Epithelial cell of proximal tubule (primary cell): ENCODE results near the gene LIX1L. TPM values are rescaled to one million over a fixed set of nuclear protein-coding genes. Genes with fewer than 3 reads are reported as not detected.
A peak's percentile ranks its signal among the peaks of the same experiment; 100 is the strongest.

Experiments used
- DNase-seq: peaks from one replicate; pipeline ENCODE4 v3.0.0-alpha.2; 2011; ENCODE audit warnings: low read depth
- H3K4me3 ChIP-seq: 2 replicates; pipeline ENCODE4 v1.5.1; 2011; ENCODE audit warnings: low read depth, mild to moderate bottlenecking, low read length
- total RNA-seq: library from RNA; depleted of rRNA; stranded (reverse); fragments of >200 nt; gene quantifications from 2 replicates; pipeline ENCODE4 v1.2.3, GENCODE V29; 2015
- TF ChIP-seq, protein P1 (sequence below): conservative IDR thresholded peaks from 2 replicates; pipeline ENCODE4 v1.5.1; 2012; ENCODE audit warnings: low read depth, mild to moderate bottlenecking, low read length

The LIX1L gene
- total RNA-seq, 1 donor from 2014 or later = 32.5 TPM

DNA sequence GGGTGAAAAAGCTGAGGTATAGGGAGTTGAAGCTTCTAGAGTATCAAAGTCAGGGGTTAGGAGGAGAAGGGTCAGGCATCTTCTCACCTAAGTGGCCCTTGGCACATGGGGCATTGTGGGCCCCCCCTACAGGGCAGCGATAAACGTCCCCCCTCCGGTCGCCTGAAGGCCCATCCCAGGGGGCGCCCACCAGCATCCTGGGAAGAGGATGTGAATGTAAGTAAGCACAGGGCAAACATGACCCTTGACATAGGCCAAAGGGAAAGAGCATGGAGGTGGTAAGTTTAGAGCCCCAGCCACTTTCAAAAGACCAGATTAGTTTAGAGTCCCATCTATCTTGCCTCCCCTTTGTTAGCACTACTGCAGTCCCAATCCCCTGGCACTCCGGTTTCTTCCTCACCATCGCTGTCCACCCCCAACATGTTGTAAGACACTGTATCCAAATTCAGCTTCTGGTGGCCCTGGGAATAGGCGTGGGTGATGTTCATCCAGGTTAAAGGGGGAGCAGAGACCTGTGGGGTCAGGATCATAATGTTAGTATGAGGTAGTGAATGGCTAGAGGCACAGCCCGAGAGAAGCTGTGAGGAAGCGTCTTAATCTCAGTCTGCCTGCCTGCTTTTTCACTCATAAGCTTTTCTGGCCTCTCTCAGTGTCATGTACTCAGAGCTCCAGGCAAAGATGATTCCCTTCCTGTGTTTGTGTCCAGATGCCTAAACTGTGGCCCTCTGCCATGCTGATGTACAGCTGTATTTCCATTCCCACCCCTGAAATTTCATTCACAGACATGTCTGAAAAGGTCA lies 50.7 kb downstream of the LIX1L start:
- no peak overlapping the region for H3K4me3 ChIP-seq
- TF ChIP-seq, protein P1, sequence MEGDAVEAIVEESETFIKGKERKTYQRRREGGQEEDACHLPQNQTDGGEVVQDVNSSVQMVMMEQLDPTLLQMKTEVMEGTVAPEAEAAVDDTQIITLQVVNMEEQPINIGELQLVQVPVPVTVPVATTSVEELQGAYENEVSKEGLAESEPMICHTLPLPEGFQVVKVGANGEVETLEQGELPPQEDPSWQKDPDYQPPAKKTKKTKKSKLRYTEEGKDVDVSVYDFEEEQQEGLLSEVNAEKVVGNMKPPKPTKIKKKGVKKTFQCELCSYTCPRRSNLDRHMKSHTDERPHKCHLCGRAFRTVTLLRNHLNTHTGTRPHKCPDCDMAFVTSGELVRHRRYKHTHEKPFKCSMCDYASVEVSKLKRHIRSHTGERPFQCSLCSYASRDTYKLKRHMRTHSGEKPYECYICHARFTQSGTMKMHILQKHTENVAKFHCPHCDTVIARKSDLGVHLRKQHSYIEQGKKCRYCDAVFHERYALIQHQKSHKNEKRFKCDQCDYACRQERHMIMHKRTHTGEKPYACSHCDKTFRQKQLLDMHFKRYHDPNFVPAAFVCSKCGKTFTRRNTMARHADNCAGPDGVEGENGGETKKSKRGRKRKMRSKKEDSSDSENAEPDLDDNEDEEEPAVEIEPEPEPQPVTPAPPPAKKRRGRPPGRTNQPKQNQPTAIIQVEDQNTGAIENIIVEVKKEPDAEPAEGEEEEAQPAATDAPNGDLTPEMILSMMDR = no peak
- DNase-seq = no peak

DNA sequence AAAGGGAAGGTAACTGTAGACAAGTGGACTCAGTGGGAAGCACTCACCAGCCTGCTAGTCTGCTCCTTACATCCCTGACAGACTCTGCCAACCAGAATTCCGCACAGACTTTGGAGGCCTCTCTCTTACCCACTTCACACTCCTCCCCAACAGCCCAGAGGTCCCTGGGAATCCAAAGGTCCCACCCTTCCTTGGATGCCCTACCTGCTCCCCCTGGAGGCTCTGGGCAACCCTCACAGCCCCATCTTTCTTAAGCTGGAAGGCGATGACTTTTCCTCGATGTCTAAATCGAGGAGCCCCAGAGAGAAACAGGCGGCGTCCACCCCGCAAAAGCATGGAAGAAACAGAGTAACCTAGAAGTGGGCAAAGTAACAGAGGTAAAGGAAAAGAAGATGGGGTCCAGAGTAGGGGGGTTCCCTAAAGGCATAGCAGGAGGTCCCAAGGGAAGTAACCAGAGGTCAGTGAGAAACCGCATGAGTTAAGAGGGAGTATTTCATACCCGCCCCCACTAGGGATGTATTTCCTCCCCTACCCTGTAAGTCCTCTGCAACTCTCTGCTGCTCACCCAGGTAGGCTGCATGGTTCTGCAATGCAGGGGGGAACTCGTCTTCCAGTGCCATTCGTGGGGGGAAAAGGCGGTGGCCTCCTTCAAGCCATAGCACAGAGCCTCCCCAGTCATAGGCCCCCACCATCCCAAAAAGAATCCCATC lies 56.4 kb downstream of the LIX1L start:
- TF ChIP-seq, protein P1 = peak; percentile 16
- no peak for DNase-seq
- no peak overlapping the region for H3K4me3 ChIP-seq

DNA sequence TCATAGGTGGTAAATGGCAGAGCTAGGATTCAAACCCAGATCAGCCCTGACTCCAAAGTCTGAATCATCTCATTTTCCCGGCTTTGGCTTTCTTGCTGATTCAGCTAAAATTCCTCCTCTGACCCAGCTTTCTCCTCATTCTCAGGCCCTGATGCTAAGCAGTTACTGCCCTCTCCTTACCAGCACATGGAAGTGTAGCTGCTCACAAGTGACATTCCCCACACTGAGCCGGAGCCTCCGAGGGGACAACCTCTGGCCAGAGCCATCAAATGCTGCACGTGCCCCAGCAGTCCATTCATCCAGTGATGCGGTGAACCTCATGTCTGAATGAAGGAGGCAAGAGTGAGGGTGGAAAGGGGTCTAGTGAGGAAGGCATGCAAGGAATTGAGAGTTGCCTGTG lies 59.1 kb downstream of the LIX1L start:
- H3K4me3 ChIP-seq = no peak overlapping the region
- TF ChIP-seq, protein P1 = no peak
- no peak for DNase-seq

DNA sequence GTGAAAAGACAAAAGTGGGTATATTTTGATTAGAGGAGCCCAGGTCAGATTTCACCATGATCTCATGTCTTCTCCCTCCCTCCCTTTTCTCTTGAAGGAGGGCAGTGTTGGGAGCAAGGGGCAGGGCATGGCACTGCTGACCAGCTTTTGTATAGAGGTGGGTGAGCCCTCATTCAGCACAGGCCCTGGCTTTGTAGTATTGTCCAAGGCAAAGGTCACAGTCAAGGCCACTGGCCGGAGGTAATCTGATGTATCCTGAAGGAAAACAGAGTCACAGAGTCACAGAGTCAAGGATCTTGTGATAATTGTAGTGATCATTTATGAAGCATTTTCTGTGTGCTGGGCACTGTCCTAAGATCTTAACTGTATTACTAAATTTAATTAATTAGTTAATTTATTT lies 59.8 kb downstream of the LIX1L start:
- TF ChIP-seq, protein P1 = no peak
- DNase-seq = no peak

DNA sequence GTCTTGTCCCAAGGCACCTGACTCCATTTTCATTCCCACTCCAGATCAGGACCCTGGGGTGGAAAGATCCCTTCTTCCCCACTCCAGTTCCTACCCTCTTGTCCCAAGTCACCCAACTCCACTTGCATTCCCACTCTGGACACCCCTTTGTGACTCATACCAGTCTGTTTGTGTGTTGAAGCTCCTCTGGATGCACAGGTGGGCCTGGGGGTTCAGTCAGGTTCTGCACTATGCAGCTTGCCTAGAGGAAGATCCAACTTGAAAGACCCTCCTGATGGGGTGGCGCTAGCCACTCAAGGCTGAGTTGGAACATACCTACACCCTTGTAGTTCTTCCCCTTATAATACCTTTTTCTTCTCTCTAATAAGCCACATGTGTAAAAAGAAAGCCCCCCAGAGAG lies 62.3 kb downstream of the LIX1L start:
- TF ChIP-seq, protein P1 = no peak
- no peak overlapping the region for H3K4me3 ChIP-seq
- no peak for DNase-seq

More for the DNA sequence above, 59.8 kb downstream of the LIX1L start:
- H3K4me3 ChIP-seq = no peak overlapping the region

DNA sequence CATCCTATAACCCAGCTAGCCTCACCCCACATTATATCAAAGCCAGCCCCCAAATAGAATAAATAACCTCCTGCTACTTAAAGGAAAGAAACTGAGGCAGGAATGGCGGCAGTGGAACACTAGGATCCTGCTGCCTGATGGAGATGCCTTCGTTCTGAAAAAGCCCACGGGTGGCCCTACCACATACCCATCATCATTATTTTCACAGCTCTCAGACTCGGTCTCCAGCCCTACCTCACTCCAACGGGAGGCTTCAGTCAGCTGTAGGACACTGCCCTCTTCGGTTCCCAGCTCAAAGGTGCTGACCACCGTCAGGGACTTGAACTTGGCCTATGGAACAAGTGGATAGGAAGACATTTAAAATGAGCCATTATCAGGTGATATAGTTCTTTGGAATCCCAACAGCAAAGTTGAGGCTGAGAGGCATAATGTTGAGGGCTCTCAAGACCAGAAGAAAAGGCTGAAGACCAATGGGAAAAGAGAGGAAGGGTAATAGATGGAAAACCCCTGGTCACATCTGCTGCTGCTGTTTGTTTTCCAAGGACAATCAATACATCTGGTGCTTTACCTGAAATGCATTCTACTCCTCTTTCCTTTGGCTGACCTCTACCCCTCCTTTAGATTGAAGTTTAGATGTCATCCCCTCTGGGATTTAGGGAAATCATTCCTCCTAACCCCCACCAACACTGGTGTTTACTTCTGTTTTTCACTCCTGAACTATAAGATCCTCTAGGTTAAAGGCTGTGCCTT lies 64.3 kb downstream of the LIX1L start:
- no peak overlapping the region for H3K4me3 ChIP-seq
- TF ChIP-seq, protein P1 = no peak

More for the DNA sequence above, 64.3 kb downstream of the LIX1L start:
- DNase-seq = no peak
